ENCODE results near the gene KCNJ1. TPM values are rescaled to one million over a fixed set of nuclear protein-coding genes. Genes with fewer than 3 reads are reported as not detected.

Gene KCNJ1
- total RNA-seq, 1 experiment from 2014 or later: not detected

DNA sequence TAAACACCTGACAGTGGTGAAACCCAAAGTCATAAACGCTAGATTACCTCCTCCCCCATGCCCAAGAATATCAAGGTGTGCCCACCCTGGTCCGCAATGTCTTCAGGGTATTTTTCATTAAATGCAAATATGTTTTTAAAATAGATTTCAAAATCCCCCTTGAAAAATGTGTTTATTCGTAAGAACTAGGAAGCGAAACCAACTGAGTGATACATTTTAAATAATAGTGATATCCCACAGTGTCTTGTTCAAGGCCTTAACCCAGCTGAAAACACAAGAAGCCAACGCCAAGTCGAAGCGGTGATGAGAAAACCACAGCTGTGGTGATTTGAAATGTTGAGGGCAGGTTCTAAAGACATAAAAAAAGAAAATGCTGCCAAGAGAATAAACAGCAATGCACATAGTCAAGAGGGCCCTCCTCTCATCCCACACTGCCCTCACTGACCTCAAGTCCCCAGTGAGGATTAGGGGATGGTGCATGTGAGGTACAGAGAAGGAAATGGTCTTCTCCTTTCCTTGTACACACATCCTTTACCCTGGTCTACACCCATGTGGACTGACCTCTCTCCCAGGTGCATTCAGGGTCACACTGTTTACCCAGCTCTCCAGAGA is 25.5 kb downstream of the KCNJ1 start:
- no peaks in the 10 kb centered on the region for H3K79me2 ChIP-seq (ENCODE audit: low read depth)
- no peaks in the 10 kb centered on the region for H3F3A ChIP-seq (ENCODE audit: insufficient read depth, low read depth)
- no peaks in the 10 kb centered on the region for H3K9me3 ChIP-seq (ENCODE audit: insufficient read depth, low read depth)
- DNase-seq: no peak
- no peak overlapping the region for H3K27ac ChIP-seq
- POLR2A ChIA-PET (ENCODE audit: unreplicated experiment): no interaction called here
- intact Hi-C loops (cut with micrococcal nuclease; ENCODE audit: unreplicated experiment): no loop called here
- H3K4me1 ChIP-seq (replicated peaks; ENCODE audit: insufficient read depth): no peaks in the 10 kb centered on the region
- H3K9me2 ChIP-seq (ENCODE audit: insufficient read depth): no peaks in the 10 kb centered on the region
- peaks cover 33% of the 10 kb centered on the region for H3K27me3 ChIP-seq (ENCODE audit: insufficient read depth, low read depth)
- BruUV-seq (replicated peaks): no TSS peak
- CTCF ChIA-PET: no interaction called here
- no peaks in the 10 kb centered on the region for H4K20me1 ChIP-seq (ENCODE audit: insufficient read depth)
- TF ChIP-seq, protein P1, sequence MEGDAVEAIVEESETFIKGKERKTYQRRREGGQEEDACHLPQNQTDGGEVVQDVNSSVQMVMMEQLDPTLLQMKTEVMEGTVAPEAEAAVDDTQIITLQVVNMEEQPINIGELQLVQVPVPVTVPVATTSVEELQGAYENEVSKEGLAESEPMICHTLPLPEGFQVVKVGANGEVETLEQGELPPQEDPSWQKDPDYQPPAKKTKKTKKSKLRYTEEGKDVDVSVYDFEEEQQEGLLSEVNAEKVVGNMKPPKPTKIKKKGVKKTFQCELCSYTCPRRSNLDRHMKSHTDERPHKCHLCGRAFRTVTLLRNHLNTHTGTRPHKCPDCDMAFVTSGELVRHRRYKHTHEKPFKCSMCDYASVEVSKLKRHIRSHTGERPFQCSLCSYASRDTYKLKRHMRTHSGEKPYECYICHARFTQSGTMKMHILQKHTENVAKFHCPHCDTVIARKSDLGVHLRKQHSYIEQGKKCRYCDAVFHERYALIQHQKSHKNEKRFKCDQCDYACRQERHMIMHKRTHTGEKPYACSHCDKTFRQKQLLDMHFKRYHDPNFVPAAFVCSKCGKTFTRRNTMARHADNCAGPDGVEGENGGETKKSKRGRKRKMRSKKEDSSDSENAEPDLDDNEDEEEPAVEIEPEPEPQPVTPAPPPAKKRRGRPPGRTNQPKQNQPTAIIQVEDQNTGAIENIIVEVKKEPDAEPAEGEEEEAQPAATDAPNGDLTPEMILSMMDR (conservative IDR thresholded peaks at IDR 0.05): no peak
- TF ChIP-seq EZH2 (IDR thresholded peaks at IDR 0.05; ENCODE audit: low read depth): no peak
- no peak overlapping the region for H3K4me3 ChIP-seq
- no peak overlapping the region for H3K4me2 ChIP-seq
- H3K36me3 ChIP-seq (ENCODE audit: low read depth): no peaks in the 10 kb centered on the region
- no peak overlapping the region for H2AFZ ChIP-seq

DNA sequence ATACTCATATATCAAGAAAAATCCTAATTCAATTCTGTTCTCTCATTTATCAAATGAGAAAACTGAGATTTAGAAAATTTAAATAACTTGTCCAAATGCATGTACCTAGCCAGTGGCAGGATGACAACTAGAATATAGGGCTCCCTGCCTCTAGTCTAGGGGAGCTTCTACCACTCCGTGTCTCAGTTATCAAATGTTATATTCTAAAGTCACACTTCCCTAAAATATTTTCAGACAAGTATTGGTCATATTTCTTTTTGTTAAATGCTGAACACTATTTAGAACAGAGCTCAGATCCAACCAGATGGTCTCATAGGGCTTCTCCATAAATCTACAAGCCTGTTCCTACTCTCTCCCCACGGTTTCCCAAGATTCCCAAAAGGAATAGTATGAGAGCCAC is 26.3 kb downstream of the KCNJ1 start:
- H3K4me2 ChIP-seq: no peak overlapping the region
- H3K4me1 ChIP-seq (replicated peaks; ENCODE audit: insufficient read depth): no peaks in the 10 kb centered on the region
- H3K9me2 ChIP-seq (ENCODE audit: insufficient read depth): no peaks in the 10 kb centered on the region
- H3K27ac ChIP-seq: no peak overlapping the region
- no peaks in the 10 kb centered on the region for H4K20me1 ChIP-seq (ENCODE audit: insufficient read depth)
- DNase-seq: no peak
- H3F3A ChIP-seq (ENCODE audit: insufficient read depth, low read depth): no peaks in the 10 kb centered on the region
- H3K79me2 ChIP-seq (ENCODE audit: low read depth): no peaks in the 10 kb centered on the region
- CTCF ChIA-PET: no interaction called here
- BruUV-seq (replicated peaks): no TSS peak
- peaks cover 33% of the 10 kb centered on the region for H3K27me3 ChIP-seq (ENCODE audit: insufficient read depth, low read depth)
- intact Hi-C loops (cut with micrococcal nuclease; ENCODE audit: unreplicated experiment): no loop called here
- H2AFZ ChIP-seq: no peak overlapping the region
- no peaks in the 10 kb centered on the region for H3K9me3 ChIP-seq (ENCODE audit: insufficient read depth, low read depth)
- H3K4me3 ChIP-seq: no peak overlapping the region
- H3K36me3 ChIP-seq (ENCODE audit: low read depth): no peaks in the 10 kb centered on the region
- POLR2A ChIA-PET (ENCODE audit: unreplicated experiment): no interaction called here
- TF ChIP-seq, protein P1 (conservative IDR thresholded peaks at IDR 0.05): no peak
- no peak for TF ChIP-seq EZH2 (IDR thresholded peaks at IDR 0.05; ENCODE audit: low read depth)

DNA sequence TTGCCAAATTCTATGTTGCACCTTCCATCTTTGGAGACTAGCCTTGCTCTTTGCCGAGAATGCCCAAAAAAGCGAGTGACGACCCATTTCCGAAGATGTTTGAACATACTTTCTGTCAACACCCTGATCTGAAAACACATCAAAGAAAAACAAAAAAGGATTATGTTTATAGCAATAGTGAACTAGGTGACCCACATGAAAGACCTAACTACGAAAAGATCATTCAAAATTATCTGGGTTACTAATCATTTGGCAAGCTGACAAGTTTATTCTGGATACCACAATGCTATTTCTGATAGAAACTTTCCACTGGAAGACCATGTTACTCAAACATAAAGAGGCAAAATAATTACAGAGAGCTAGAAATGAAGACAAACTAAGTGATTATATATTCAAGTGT is 27.0 kb downstream of the KCNJ1 start:
- no peaks in the 10 kb centered on the region for H3K9me3 ChIP-seq (ENCODE audit: insufficient read depth, low read depth)
- intact Hi-C loops (cut with micrococcal nuclease; ENCODE audit: unreplicated experiment): no loop called here
- H3K27ac ChIP-seq: no peak overlapping the region
- CTCF ChIA-PET: no interaction called here
- H3K4me2 ChIP-seq: no peak overlapping the region
- no TSS peak for BruUV-seq (replicated peaks)
- H3F3A ChIP-seq (ENCODE audit: insufficient read depth, low read depth): no peaks in the 10 kb centered on the region
- H3K27me3 ChIP-seq (ENCODE audit: insufficient read depth, low read depth): peaks cover 33% of the 10 kb centered on the region
- no peak overlapping the region for H3K4me3 ChIP-seq
- no peaks in the 10 kb centered on the region for H3K79me2 ChIP-seq (ENCODE audit: low read depth)
- H3K4me1 ChIP-seq (replicated peaks; ENCODE audit: insufficient read depth): no peaks in the 10 kb centered on the region
- TF ChIP-seq EZH2 (IDR thresholded peaks at IDR 0.05; ENCODE audit: low read depth): no peak
- TF ChIP-seq, protein P1 (conservative IDR thresholded peaks at IDR 0.05): no peak
- no peak overlapping the region for H2AFZ ChIP-seq
- no peaks in the 10 kb centered on the region for H3K36me3 ChIP-seq (ENCODE audit: low read depth)
- no peaks in the 10 kb centered on the region for H4K20me1 ChIP-seq (ENCODE audit: insufficient read depth)
- POLR2A ChIA-PET (ENCODE audit: unreplicated experiment): no interaction called here
- DNase-seq: no peak
- H3K9me2 ChIP-seq (ENCODE audit: insufficient read depth): no peaks in the 10 kb centered on the region

Data from PC-9 (cell line).